Measurements from ENCODE around the gene GPD1. TPM values are rescaled to one million over a fixed set of nuclear protein-coding genes. Genes with fewer than 3 reads are reported as not detected.
"Not testable (repeated sequence)": the region's sequence is repeated elsewhere in the genome, so short reads cannot be mapped to it uniquely, and the experiment has no call there.

Gene GPD1
- total and polyA plus RNA-seq, 10 of the 15 experiments (the other 5 are each of a cell fraction or from before 2014, with no cell fraction given): 0.04 to 0.61 (median 0.26) TPM; not detected in 1

DNA sequence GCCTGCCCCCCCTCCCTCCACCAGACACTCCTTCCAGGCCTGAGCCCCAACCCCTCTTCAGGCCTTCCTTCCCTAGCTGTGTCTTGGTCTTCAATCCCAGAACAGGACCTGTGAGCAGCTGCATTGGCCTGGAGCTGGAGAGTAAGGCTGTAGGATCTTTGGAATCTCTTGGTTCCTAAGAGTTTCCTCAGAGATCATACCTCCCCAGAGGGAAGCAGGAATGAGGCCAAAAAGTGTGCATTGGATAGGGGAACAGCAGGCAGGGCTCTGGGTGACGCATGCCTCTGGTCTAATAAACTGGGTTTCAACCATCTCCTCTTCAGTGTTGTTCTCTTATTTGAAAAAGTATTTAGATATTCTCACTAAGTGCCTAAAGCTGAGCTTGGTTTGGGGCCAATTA lies 20.5 kb upstream of the GPD1 start:
- POLR2A ChIA-PET: interaction anchor here (0.7 to 2.0 kb wide), 4 partner anchors 13 to 95 kb away, joined by 3 to 7 read pairs (median 3); partner anchors contain the start of gene CERS5
- 100% methylated on average over 1 of the region's 1 CpG for WGBS (ENCODE audit: insufficient coverage, insufficient replicate concordance, low lambda C conversion rate, missing lambda C conversion rate)
- FAIRE-seq (no peak), ATAC-seq (no peak), DNase-seq (ENCODE audit: low read depth, low spot score) (no peak)
- H3K27me3 ChIP-seq (replicated peaks in 1 of 2; ENCODE audit: control insufficient read depth in 2 of 2, insufficient read depth in 2 of 2, low read length in 1 of 2): no peaks in the 10 kb centered on the region; a peak in 1 of 4 replicates
- CTCF ChIA-PET: interaction anchor here (0.5 to 4.6 kb wide), 8 partner anchors 15 to 848 kb away, joined by 3 to 19 read pairs (median 13); partner anchors contain the start of genes CERS5 and COX14
- H3K79me2 ChIP-seq (ENCODE audit: control insufficient read depth, insufficient read depth, low read length): peaks cover 9% of the 10 kb centered on the region
- H2AFZ ChIP-seq (ENCODE audit: control insufficient read depth, low read depth, low read length): peak overlapping the region; percentile 28; the same call in 1 of the 2 replicates
- TF ChIP-seq, protein P1, sequence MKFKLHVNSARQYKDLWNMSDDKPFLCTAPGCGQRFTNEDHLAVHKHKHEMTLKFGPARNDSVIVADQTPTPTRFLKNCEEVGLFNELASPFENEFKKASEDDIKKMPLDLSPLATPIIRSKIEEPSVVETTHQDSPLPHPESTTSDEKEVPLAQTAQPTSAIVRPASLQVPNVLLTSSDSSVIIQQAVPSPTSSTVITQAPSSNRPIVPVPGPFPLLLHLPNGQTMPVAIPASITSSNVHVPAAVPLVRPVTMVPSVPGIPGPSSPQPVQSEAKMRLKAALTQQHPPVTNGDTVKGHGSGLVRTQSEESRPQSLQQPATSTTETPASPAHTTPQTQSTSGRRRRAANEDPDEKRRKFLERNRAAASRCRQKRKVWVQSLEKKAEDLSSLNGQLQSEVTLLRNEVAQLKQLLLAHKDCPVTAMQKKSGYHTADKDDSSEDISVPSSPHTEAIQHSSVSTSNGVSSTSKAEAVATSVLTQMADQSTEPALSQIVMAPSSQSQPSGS (IDR thresholded peaks at IDR 0.05; ENCODE audit: low read length): no peak
- no peak for TF ChIP-seq IRF4 (IDR thresholded peaks at IDR 0.05; ENCODE audit: low read depth, low read length)
- no peak for TF ChIP-seq WRNIP1 (IDR thresholded peaks at IDR 0.05; ENCODE audit: borderline replicate concordance, low read depth, low read length)
- TF ChIP-seq HDGF (IDR thresholded peaks at IDR 0.05): no peak
- no peak for TF ChIP-seq POLR2A (IDR thresholded peaks at IDR 0.05; ENCODE audit: low read depth, low read length)
- TF ChIP-seq SMARCA5 (IDR thresholded peaks at IDR 0.05): no peak
- no peak for TF ChIP-seq MEF2B (IDR thresholded peaks at IDR 0.05; ENCODE audit: partially characterized antibody, poor library complexity, severe bottlenecking)
- in situ Hi-C loops (cut with MboI) (loop anchor here (5.0 kb wide), 1 partner anchor 229 kb away; no protein-coding TSS in a partner anchor), intact Hi-C loops (cut with micrococcal nuclease; ENCODE audit: unreplicated experiment) (no loop called here)
- H3K4me1 ChIP-seq (ENCODE audit: control insufficient read depth, insufficient read depth, low read length): no peaks in the 10 kb centered on the region
- no TSS peak for BruUV-seq (replicated peaks)
- no peak overlapping the region for H3K4me3 ChIP-seq
- SMC1A ChIA-PET (ENCODE audit: uncharacterized antibody, unreplicated experiment): interaction anchor here (0.6 to 1.0 kb wide), 2 partner anchors 12 to 13 kb away, joined by 3 read pairs; no protein-coding TSS in a partner anchor
- RAD21 ChIA-PET (ENCODE audit: unreplicated experiment): interaction anchor here (0.6 to 3.5 kb wide), 2 partner anchors 13 to 28 kb away, joined by 3 to 66 read pairs; partner anchors contain the start of gene COX14
- H3K9me3 ChIP-seq (replicated peaks; ENCODE audit: control insufficient read depth, insufficient read depth, low read length): no peaks in the 10 kb centered on the region
- 0 out of 2 replicates have a peak, but pooled peaks cover 4% of the 10 kb centered on the region for H4K20me1 ChIP-seq (ENCODE audit: control insufficient read depth, insufficient read depth)
- H3K36me3 ChIP-seq (ENCODE audit: control insufficient read depth in 2 of 2, insufficient read depth in 2 of 2, low read length in 1 of 2): peaks cover 0 to 14% of the 10 kb centered on the region in 2 experiments; a peak in 2 of 4 replicates
- no peak overlapping the region for H3K9ac ChIP-seq (ENCODE audit: control insufficient read depth, insufficient read depth, low read length)
- H3K4me2 ChIP-seq (ENCODE audit: control insufficient read depth, insufficient read depth): no peak overlapping the region
- H3K27ac ChIP-seq (ENCODE audit: control insufficient read depth, insufficient read depth): no peak overlapping the region

DNA sequence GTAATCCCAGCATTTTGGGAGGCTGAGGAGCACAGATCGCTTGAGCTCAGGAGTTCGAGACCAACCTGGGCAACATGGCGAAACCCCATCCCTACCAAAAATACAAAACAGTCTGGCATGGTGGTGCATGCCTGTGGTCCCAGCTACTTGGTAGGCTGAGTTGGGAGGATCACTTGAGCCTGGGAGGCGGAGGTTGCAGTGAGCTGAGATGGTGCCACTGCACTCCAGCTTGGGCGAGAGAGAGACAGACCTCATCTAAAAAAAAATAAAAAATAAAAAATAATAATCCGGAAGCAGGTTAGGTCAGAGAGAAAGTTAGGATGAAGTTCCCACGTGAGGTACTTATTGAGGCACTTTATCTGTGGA lies 19.4 kb upstream of the GPD1 start:
- H2AFZ ChIP-seq (ENCODE audit: control insufficient read depth, low read depth, low read length): peak overlapping the region; percentile 98
- intact Hi-C loops (cut with micrococcal nuclease; ENCODE audit: unreplicated experiment) (loop anchor here (2.0 kb wide), 1 partner anchor 82 kb away; the partner anchor contains the start of gene CERS5), in situ Hi-C loops (cut with MboI) (loop anchor here (5.0 kb wide), 1 partner anchor 228 kb away; no protein-coding TSS in a partner anchor)
- RAD21 ChIA-PET (ENCODE audit: unreplicated experiment): interaction anchor here (0.9 to 3.5 kb wide), 13 partner anchors 9 to 231 kb away, joined by 3 to 66 read pairs (median 5); partner anchors contain the start of genes CERS5, COX14, LIMA1 and RACGAP1
- DNase-seq (ENCODE audit: low read depth, low spot score); H3K79me2 ChIP-seq (ENCODE audit: control insufficient read depth, insufficient read depth, low read length); H3K27me3 ChIP-seq (replicated peaks in 1 of 2; ENCODE audit: control insufficient read depth in 2 of 2, insufficient read depth in 2 of 2, low read length in 1 of 2); H4K20me1 ChIP-seq (ENCODE audit: control insufficient read depth, insufficient read depth); H3K9me3 ChIP-seq (replicated peaks; ENCODE audit: control insufficient read depth, insufficient read depth, low read length); ATAC-seq; FAIRE-seq; H3K4me1 ChIP-seq (ENCODE audit: control insufficient read depth, insufficient read depth, low read length); BruUV-seq (replicated peaks): not testable (repeated sequence)
- POLR2A ChIA-PET: interaction anchor here (1.0 to 2.3 kb wide), 6 partner anchors 20 to 199 kb away, joined by 3 to 39 read pairs (median 4); partner anchors contain the start of genes CERS5, COX14, GPD1 and LIMA1
- H3K9ac ChIP-seq (ENCODE audit: control insufficient read depth, insufficient read depth, low read length): peak overlapping the region; percentile 93
- peak overlapping the region; percentile 77 for H3K4me2 ChIP-seq (ENCODE audit: control insufficient read depth, insufficient read depth)
- peak overlapping the region; percentile 76 for H3K4me3 ChIP-seq
- H3K27ac ChIP-seq (ENCODE audit: control insufficient read depth, insufficient read depth): peak overlapping the region; percentile 85
- CTCF ChIA-PET: interaction anchor here (0.5 to 9.0 kb wide), 30 partner anchors 8 to 840 kb away, joined by 3 to 250 read pairs (median 4); partner anchors contain the start of genes CERS5, COX14, GPD1 and RACGAP1
- WGBS (ENCODE audit: insufficient coverage, insufficient replicate concordance, low lambda C conversion rate, missing lambda C conversion rate): 34% methylated on average over 7 of the region's 7 CpGs
- H3K36me3 ChIP-seq (ENCODE audit: control insufficient read depth in 2 of 2, insufficient read depth in 2 of 2, low read length in 1 of 2): peaks cover 0 to 14% of the 10 kb centered on the region in 2 experiments; a peak in 2 of 4 replicates
- SMC1A ChIA-PET (ENCODE audit: uncharacterized antibody, unreplicated experiment): interaction anchor here (0.6 to 2.8 kb wide), 16 partner anchors 14 to 926 kb away, joined by 3 to 32 read pairs (median 3); partner anchors contain the start of gene COX14

All from GM12878 (cell line).